Adrenal gland (tissue), 12 donors: ENCODE data around the gene NIPAL3. TPM values are rescaled to one million over a fixed set of nuclear protein-coding genes. Genes with fewer than 3 reads are reported as not detected.

Experiments
- DNase-seq, 7 donors: peaks; one replicate each; pipeline ENCODE4 v3.0.0-alpha.2; 2019 to 2020
- H3K27ac ChIP-seq, 5 donors: fragments of 200-600 bp; sonication (generic) in 4 of 5; 1 replicate in 3 of 5; 2 replicates in 2 of 5; pipeline versions ENCODE4 v1.5.1 to v1.8.0; 2016 to 2020; ENCODE audit warnings: mild to moderate bottlenecking in 1 of 5
- H3K27me3 ChIP-seq: fragments of 200-600 bp; 2 replicates; pipeline ENCODE4 v1.8.0; 2021
- H3K36me3 ChIP-seq, 2 donors: fragments of 200-600 bp; replicated peaks in 1 of 2; 1 replicate in 1 of 2; 2 replicates in 1 of 2; pipeline versions ENCODE4 v1.5.1 to v1.8.0; 2018 to 2022
- H3K4me1 ChIP-seq, 2 donors: fragments of 200-600 bp; replicated peaks in 1 of 2; 1 replicate in 1 of 2; 2 replicates in 1 of 2; pipeline versions ENCODE4 v1.5.1 to v1.8.0; 2018 to 2021
- H3K4me3 ChIP-seq, 4 donors: fragments of 200-600 bp; sonication (generic) in 3 of 4; one replicate each; pipeline ENCODE4 v1.5.1; 2016 to 2018
- H3K9me3 ChIP-seq, 3 donors: fragments of 200-600 bp; sonication (generic) in 1 of 3; replicated peaks in 1 of 3; 1 replicate in 2 of 3; 2 replicates in 1 of 3; pipeline versions ENCODE4 v1.5.1 to v1.8.0; 2016 to 2021
- CTCF ChIP-seq, 6 experiments: fragments of 450-650 bp in 4 of 6; fragments of 200-600 bp in 2 of 6; sonication (generic) in 1 of 6; IDR thresholded peaks; 1 replicate in 5 of 6; 2 replicates in 1 of 6; pipeline versions ENCODE4 v1.5.1 to v1.8.0; 2016 to 2021; ENCODE audit warnings: antibody characterized with exemption in 6 of 6, mild to moderate bottlenecking in 2 of 6, moderate library complexity in 1 of 6
- POLR2A ChIP-seq, 2 donors: fragments of 450-650 bp; IDR thresholded peaks; one replicate each; pipeline ENCODE4 v1.6.1; 2017; ENCODE audit warnings: antibody characterized with exemption in 2 of 2, mild to moderate bottlenecking in 2 of 2, moderate library complexity in 1 of 2
- WGBS, 4 donors: extraction: QIAGEN DNeasy Blood & Tissue Kit in 2 of 4; methylation state at CpG; one replicate each; pipeline versions ENCODE4 v1.1.5 to v1.1.7; 2013 to 2017; 5-methylcytosine and 5-hydroxymethylcytosine counted together
- intact Hi-C, 2 donors: fragments of 100-400 bp; cut with DNase I; formaldehyde crosslinking; loops; one replicate each; pipeline versions ENCODE4 v1.14.1 to v1.15.0; 2022 to 2023
- polyA plus RNA-seq, 3 donors: library from polyadenylated mRNA; stranded (reverse); fragments of 200-250 nt in 2 of 3; fragments of 350-450 nt in 1 of 3; fragmentation: Illumina TruSeq in 1 of 3; extraction: RNeasy Lipid Tissue Mini Kit (QIAGEN cat#74804) in 1 of 3; gene quantifications; one replicate each; pipeline ENCODE4 v1.2.3, GENCODE V29; 2013 to 2014
- total RNA-seq, 9 donors: library from RNA; depleted of rRNA in 4 of 9; stranded (reverse); fragments of >200 nt in 4 of 9; fragments of 120-200 nt in 1 of 9; fragmentation: NEBNext Ultra II Directional in 1 of 9; extraction: Animal tissue kit (Norgen Biotek cat#: 25700) in 1 of 9; gene quantifications; one replicate each; pipeline versions ENCODE4 v1.1.0 to v1.2.4, GENCODE V29; 2013 to 2023
- donor health status: healthy with polysubstance abuse.
- donor health status: Bipolar disorder and iron deficiency.
- donor health status: DM: yes; HTN: yes; CAD: no.
- donor health status: DM: no; HTN: no; CAD: no.
- donor health status: DM: no; HTN: no; CAD: no.
- donor health status: DM: yes; HTN: yes; CAD: no.

The NIPAL3 gene
- total and polyA plus RNA-seq, 12 donors, result 5.6 to 88.4 (median 28.0) TPM

GRCh38 chr1:24450857-24451397, 35.3 kb downstream of the NIPAL3 start:
- 93 to 100% (median 97%) methylated on average over 5 of the region's 5 CpGs for WGBS, 4 donors
- intact Hi-C loops, result no loop called here
- Histone ChIP-seq H3K4me3 (no peak overlapping the region), H3K36me3 (no peaks in the 10 kb centered on the region), H3K4me1 (no peaks in the 10 kb centered on the region), H3K9me3 (no peaks in the 10 kb centered on the region), H3K27me3 (no peaks in the 10 kb centered on the region), H3K27ac (no peak overlapping the region)
- no peak for TF ChIP-seq CTCF (IDR thresholded peaks at IDR 0.05)
- no peak for TF ChIP-seq POLR2A (IDR thresholded peaks at IDR 0.05)
- no peak for DNase-seq

- Histone ChIP-seq H3K4me3 (no peak overlapping the region), H3K27me3 (no peaks in the 10 kb centered on the region), H3K36me3 (no peaks in the 10 kb centered on the region), H3K4me1 (no peaks in the 10 kb centered on the region), H3K9me3 (no peaks in the 10 kb centered on the region), H3K27ac (no peak overlapping the region)
- intact Hi-C loops, result no loop called here
- DNase-seq, result no peak
- 74 to 84% (median 77%) methylated on average over 3 of the region's 3 CpGs for WGBS, 4 donors
- TF ChIP-seq CTCF (IDR thresholded peaks at IDR 0.05) (no peak), POLR2A (IDR thresholded peaks at IDR 0.05) (no peak)
Measured at GRCh38 chr1:24451746-24452145, 36.1 kb downstream of the NIPAL3 start.

DNA sequence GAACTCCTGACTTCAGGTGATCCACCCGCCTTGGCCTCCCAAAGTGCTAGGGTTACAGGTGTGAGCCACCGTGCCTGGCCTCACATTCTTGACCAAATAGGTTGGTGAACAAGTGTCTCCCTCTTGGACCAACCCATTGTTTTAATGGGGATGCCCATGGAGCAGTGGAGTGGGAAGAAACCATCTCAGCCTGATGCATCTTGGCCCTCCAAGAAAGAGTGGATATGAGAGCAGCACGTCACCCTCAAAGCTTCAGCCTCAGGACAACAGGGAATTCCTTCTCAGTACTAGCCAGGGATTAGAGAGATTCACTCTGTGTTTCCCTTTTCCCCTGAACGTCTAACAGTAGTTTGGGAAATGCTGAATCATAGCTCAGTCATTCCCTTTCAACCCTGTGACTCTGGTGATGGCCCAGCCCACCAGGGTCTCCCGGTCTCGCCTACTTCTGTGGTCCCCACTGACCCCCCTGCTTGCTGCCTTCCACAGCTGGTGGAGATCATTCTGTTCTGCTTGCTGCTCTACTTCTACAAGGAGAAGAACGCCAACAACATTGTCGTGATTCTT, 37.4 kb downstream of the NIPAL3 start:
- Histone ChIP-seq H3K9me3 (no peaks in the 10 kb centered on the region), H3K4me3 (no peak overlapping the region), H3K4me1 (no peaks in the 10 kb centered on the region), H3K27ac (no peak overlapping the region), H3K27me3 (no peaks in the 10 kb centered on the region), H3K36me3 (no peaks in the 10 kb centered on the region)
- no peak for DNase-seq
- intact Hi-C loops, result no loop called here
- no peak for TF ChIP-seq CTCF (IDR thresholded peaks at IDR 0.05)
- 87 to 95% (median 90%) methylated on average over 8 of the region's 8 CpGs for WGBS, 4 donors

DNA sequence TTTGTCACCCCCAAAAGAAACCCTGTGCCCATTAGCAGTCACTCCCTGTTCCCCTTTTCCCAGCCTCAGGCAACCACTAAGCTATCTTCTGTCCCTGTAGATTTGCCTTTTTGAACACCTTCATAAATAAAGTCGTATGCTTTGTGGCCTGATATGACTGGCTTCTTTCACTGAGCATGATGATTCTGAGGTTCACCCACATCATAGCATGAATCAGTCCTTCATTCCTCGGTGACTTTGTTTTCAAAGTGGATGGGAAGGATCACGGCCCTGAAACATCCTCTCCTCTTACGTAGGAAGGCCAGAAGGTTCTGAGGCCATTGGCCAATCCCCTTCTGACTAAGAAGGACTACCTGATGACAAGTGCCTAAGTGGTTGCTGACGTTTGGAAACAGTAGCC, 39.1 kb downstream of the NIPAL3 start:
- Histone ChIP-seq H3K27ac (no peak overlapping the region), H3K4me1 (no peaks in the 10 kb centered on the region), H3K4me3 (no peak overlapping the region), H3K9me3 (no peaks in the 10 kb centered on the region), H3K27me3 (no peaks in the 10 kb centered on the region), H3K36me3 (peaks cover 0 to 7% of the 10 kb centered on the region in 2 donors)
- intact Hi-C loops, result no loop called here
- DNase-seq, result no peak
- 76 to 90% (median 85%) methylated on average over 5 of the region's 5 CpGs for WGBS, 4 donors
- TF ChIP-seq POLR2A (IDR thresholded peaks at IDR 0.05), result no peak

- H3K27ac ChIP-seq, result no peak overlapping the region
- H3K4me3 ChIP-seq, result no peak overlapping the region
- TF ChIP-seq POLR2A (IDR thresholded peaks at IDR 0.05), result no peak
- TF ChIP-seq CTCF (IDR thresholded peaks at IDR 0.05), result no peak
- WGBS, 4 donors, result 96 to 97% (median 97%) methylated on average over 5 of the region's 5 CpGs
- no peaks in the 10 kb centered on the region for H3K9me3 ChIP-seq
- H3K4me1 ChIP-seq, result no peaks in the 10 kb centered on the region
- H3K27me3 ChIP-seq, result no peaks in the 10 kb centered on the region
- peaks cover 0 to 11% of the 10 kb centered on the region in 2 donors for H3K36me3 ChIP-seq
- DNase-seq, result no peak
- intact Hi-C loops, result no loop called here
Measured at GRCh38 chr1:24455272-24455671, 39.7 kb downstream of the NIPAL3 start.
